ENCODE results near the gene HBD.

Gene HBD

GRCh38 chr11:5229356-5229755 is 4.9 kb downstream of the HBD start:
- no peak for DNase-seq (ENCODE audit: extremely low spot score)
- CTCF ChIA-PET = no interaction called here
- no peak for TF ChIP-seq BHLHE40 (IDR thresholded peaks at IDR 0.05; ENCODE audit: borderline replicate concordance)
- no peak for TF ChIP-seq ZNF384 (IDR thresholded peaks at IDR 0.05)
- TF ChIP-seq ELF4 (IDR thresholded peaks at IDR 0.05) = no peak
- TF ChIP-seq CTBP1 (IDR thresholded peaks at IDR 0.05; ENCODE audit: borderline replicate concordance) = no peak
- TF ChIP-seq FOXA1 (IDR thresholded peaks at IDR 0.05) = no peak
- TF ChIP-seq LEF1 (IDR thresholded peaks at IDR 0.05; ENCODE audit: borderline replicate concordance) = no peak
- TF ChIP-seq FOXM1 (IDR thresholded peaks at IDR 0.05; ENCODE audit: borderline replicate concordance) = no peak
- no peak for TF ChIP-seq ARNT (IDR thresholded peaks at IDR 0.05)
- no peak for TF ChIP-seq L3MBTL2 (conservative IDR thresholded peaks at IDR 0.05)
- TF ChIP-seq HDGF (IDR thresholded peaks at IDR 0.05; ENCODE audit: borderline replicate concordance) = no peak
- TF ChIP-seq NFRKB (IDR thresholded peaks at IDR 0.05) = no peak
- no peak for TF ChIP-seq PKNOX1 (IDR thresholded peaks at IDR 0.05)
- TF ChIP-seq SP1 (IDR thresholded peaks at IDR 0.05) = no peak
- no peak for TF ChIP-seq SUZ12 (IDR thresholded peaks at IDR 0.05)
- no peak for TF ChIP-seq FOXK2 (IDR thresholded peaks at IDR 0.05)
- no peak for TF ChIP-seq TARDBP (IDR thresholded peaks at IDR 0.05)
- POLR2A ChIA-PET = no interaction called here

DNA sequence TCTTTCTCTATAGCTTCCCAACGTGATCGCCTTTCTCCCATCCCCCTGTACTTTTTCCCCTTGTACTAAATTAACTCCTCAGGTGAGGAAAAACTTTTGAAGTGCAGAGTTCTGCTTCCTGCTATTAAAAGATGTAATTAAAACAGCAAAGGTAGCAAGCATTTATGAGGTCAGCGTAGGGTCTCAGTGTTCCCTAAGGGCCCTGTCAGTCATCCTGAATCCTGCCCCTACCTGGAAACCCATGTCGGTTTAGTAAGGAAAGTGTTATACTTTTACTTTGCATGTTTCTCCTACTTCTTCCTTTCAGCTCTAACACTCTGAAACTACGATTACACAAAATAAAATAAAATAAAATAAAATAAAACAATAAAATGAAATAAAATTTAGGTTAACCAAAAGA is 6.2 kb downstream of the HBD start:
- no peak for DNase-seq (ENCODE audit: extremely low spot score)
- TF ChIP-seq FOXA1 (IDR thresholded peaks at IDR 0.05) = no peak
- no peak for TF ChIP-seq FOXK2 (IDR thresholded peaks at IDR 0.05)
- no peak for TF ChIP-seq PKNOX1 (IDR thresholded peaks at IDR 0.05)
- no peak for TF ChIP-seq LEF1 (IDR thresholded peaks at IDR 0.05; ENCODE audit: borderline replicate concordance)
- no peak for TF ChIP-seq ZNF384 (IDR thresholded peaks at IDR 0.05)
- no peak for TF ChIP-seq L3MBTL2 (conservative IDR thresholded peaks at IDR 0.05)
- TF ChIP-seq SUZ12 (IDR thresholded peaks at IDR 0.05) = no peak
- TF ChIP-seq HDGF (IDR thresholded peaks at IDR 0.05; ENCODE audit: borderline replicate concordance) = no peak
- TF ChIP-seq CTBP1 (IDR thresholded peaks at IDR 0.05; ENCODE audit: borderline replicate concordance) = no peak
- TF ChIP-seq ARNT (IDR thresholded peaks at IDR 0.05) = no peak
- TF ChIP-seq TARDBP (IDR thresholded peaks at IDR 0.05) = no peak
- POLR2A ChIA-PET = no interaction called here
- CTCF ChIA-PET = no interaction called here

- ChIA-PET POLR2A (no interaction called here), CTCF (no interaction called here)
- DNase-seq (ENCODE audit: extremely low spot score) = no peak
- TF ChIP-seq L3MBTL2 (conservative IDR thresholded peaks at IDR 0.05) (no peak), HDGF (IDR thresholded peaks at IDR 0.05; ENCODE audit: borderline replicate concordance) (no peak), CTBP1 (IDR thresholded peaks at IDR 0.05; ENCODE audit: borderline replicate concordance) (no peak), TARDBP (IDR thresholded peaks at IDR 0.05) (no peak), ZNF384 (IDR thresholded peaks at IDR 0.05) (no peak)
Measured at GRCh38 chr11:5227681-5228080, 6.6 kb downstream of the HBD start.

DNA sequence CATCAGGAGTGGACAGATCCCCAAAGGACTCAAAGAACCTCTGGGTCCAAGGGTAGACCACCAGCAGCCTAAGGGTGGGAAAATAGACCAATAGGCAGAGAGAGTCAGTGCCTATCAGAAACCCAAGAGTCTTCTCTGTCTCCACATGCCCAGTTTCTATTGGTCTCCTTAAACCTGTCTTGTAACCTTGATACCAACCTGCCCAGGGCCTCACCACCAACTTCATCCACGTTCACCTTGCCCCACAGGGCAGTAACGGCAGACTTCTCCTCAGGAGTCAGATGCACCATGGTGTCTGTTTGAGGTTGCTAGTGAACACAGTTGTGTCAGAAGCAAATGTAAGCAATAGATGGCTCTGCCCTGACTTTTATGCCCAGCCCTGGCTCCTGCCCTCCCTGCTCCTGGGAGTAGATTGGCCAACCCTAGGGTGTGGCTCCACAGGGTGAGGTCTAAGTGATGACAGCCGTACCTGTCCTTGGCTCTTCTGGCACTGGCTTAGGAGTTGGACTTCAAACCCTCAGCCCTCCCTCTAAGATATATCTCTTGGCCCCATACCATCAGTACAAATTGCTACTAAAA is 7.5 kb downstream of the HBD start, which contains the start of gene HBB:
TSS of gene HBB (minus strand) at position 340 of the 579 bp plus-strand sequence. CDS start at position 290, 50 bp downstream.
- POLR2A ChIA-PET = no interaction called here
- DNase-seq (ENCODE audit: extremely low spot score) = no peak
- TF ChIP-seq ZNF384 (IDR thresholded peaks at IDR 0.05) (no peak), LEF1 (IDR thresholded peaks at IDR 0.05; ENCODE audit: borderline replicate concordance) (no peak), CTBP1 (IDR thresholded peaks at IDR 0.05; ENCODE audit: borderline replicate concordance) (no peak), ARNT (IDR thresholded peaks at IDR 0.05) (no peak), PKNOX1 (IDR thresholded peaks at IDR 0.05) (no peak), BHLHE40 (IDR thresholded peaks at IDR 0.05; ENCODE audit: borderline replicate concordance) (no peak), SUZ12 (IDR thresholded peaks at IDR 0.05) (no peak), FOXK2 (IDR thresholded peaks at IDR 0.05) (no peak), TARDBP (IDR thresholded peaks at IDR 0.05) (no peak), ELF4 (IDR thresholded peaks at IDR 0.05) (no peak), NFRKB (IDR thresholded peaks at IDR 0.05) (no peak), HDGF (IDR thresholded peaks at IDR 0.05; ENCODE audit: borderline replicate concordance) (no peak), L3MBTL2 (conservative IDR thresholded peaks at IDR 0.05) (no peak), FOXM1 (IDR thresholded peaks at IDR 0.05; ENCODE audit: borderline replicate concordance) (no peak), SP1 (IDR thresholded peaks at IDR 0.05) (no peak), FOXA1 (IDR thresholded peaks at IDR 0.05) (no peak)
- CTCF ChIA-PET = no interaction called here

GRCh38 chr11:5225480-5225871 is 8.8 kb downstream of the HBD start:
- CTCF ChIA-PET = no interaction called here
- TF ChIP-seq ELF4 (IDR thresholded peaks at IDR 0.05) = no peak
- TF ChIP-seq BHLHE40 (IDR thresholded peaks at IDR 0.05; ENCODE audit: borderline replicate concordance) = no peak
- no peak for TF ChIP-seq ARNT (IDR thresholded peaks at IDR 0.05)
- no peak for TF ChIP-seq FOXM1 (IDR thresholded peaks at IDR 0.05; ENCODE audit: borderline replicate concordance)
- no peak for TF ChIP-seq TARDBP (IDR thresholded peaks at IDR 0.05)
- no peak for TF ChIP-seq FOXK2 (IDR thresholded peaks at IDR 0.05)
- no peak for TF ChIP-seq SP1 (IDR thresholded peaks at IDR 0.05)
- TF ChIP-seq HDGF (IDR thresholded peaks at IDR 0.05; ENCODE audit: borderline replicate concordance) = no peak
- no peak for DNase-seq (ENCODE audit: extremely low spot score)
- POLR2A ChIA-PET = no interaction called here
